GM19328 (cell line): ENCODE data around the gene BMP6.

Source experiments
- ATAC-seq: cut with Tn5 transposase; IDR thresholded peaks from one replicate; pipeline ENCODE4 v1.9.1; 2021; ENCODE audit warnings: mild to moderate bottlenecking, moderate library complexity; ENCODE audit not compliant: unreplicated experiment

Gene BMP6

DNA sequence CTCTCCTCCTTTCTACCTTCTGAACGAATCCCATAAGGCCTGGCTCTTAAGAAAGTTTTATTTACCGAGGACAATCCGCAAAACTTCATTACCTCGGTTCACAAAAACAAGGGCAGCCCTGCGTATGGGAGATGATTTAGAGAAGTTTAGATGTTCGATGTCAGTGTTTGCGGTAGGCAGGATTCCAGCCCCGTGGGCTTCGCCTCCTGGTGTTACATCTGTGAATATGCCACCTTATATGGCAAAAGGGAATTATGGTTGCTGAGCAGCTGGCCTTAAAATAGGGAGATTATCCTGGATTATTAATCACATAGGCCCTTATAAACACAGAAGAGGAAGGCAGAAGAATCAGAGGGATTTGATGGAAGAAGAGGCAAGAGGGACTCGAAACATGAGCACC, 21.1 kb downstream of the BMP6 start:
- no peak for ATAC-seq

DNA sequence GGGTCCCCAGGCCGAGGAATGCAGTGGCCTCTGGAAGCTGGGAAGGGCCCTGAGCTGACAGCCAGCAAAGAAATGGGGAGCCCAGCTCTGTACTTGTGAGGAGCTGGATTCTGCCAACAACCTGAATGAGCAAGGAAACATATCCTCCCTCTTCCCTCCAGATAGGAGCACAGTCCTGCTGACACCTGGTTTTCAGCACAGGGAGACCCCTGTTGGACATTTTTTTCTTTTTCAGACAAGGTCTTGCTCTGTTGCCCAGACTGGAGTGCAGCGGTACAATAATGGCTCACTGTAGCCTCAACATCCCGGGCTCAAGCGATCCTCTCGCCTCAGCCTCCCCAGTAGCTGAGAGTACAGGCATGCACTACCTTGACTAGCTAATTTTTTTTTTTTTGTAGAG, 21.5 kb downstream of the BMP6 start:
- no peak for ATAC-seq

DNA sequence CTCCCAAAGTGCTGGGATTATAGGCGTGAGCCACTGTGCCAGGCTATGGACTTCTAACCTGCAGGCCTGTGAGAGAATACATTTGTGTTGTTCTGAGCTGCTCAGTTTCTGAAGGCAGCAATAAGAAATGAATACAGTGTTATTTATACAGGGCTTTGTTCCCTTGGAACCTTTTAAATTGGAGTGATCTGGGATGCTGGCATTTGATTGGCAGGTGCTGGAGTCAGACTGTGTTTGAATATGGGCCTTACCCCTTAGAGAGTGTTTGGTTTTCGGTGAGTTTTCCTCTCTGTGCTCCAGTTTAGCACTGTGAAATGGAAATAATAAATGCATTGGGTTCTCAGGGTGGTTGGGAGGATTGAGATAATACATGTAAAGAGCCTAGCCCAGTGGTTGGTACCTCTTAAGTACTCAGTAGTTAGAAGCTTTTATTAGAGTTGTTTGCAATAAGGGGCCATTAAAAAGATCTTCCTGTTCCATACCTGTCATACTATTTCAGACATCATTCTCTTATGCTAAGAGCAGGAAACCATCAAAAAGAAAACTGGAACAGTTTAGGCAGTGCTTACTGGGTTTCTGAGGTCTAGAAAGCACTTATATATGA, 22.1 kb downstream of the BMP6 start:
- no peak for ATAC-seq

DNA sequence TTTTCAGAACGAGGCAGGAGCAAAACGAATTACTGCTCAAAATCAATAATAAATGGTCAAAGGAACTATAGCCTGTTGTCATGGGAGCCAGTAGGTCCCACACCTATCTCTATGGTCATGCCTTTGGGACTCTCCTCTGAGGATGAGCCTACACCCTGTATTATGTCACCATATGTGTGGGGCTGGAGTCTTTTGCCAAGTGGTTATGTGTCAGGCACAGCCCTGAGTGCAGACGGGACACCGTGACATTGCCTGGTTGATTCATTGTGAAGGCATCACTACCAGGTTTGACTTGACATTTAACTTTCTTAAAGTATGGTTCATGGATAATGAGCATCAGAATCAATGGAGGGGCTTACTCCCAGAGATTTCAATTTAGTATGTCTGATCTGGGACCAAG, 23.6 kb downstream of the BMP6 start:
- no peak for ATAC-seq

DNA sequence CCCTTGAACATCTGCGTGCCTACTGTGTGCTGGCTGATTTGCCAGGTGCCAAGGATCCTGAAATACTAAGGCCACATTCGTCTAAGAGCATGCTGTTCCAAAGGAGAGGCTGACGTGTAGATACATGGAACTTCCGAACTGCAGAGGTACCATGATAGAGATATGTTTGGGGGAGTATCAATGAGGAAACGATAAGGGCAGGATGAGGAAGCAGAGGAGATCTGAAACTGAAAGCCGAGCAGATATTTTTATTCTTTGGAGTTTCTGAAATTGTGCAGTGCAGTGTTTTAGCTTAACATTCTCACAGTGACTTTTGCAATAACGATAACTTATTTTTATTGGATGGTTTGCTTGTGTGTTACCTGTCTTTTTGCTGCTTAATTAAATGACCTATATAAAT, 24.3 kb downstream of the BMP6 start:
- ATAC-seq: no peak

DNA sequence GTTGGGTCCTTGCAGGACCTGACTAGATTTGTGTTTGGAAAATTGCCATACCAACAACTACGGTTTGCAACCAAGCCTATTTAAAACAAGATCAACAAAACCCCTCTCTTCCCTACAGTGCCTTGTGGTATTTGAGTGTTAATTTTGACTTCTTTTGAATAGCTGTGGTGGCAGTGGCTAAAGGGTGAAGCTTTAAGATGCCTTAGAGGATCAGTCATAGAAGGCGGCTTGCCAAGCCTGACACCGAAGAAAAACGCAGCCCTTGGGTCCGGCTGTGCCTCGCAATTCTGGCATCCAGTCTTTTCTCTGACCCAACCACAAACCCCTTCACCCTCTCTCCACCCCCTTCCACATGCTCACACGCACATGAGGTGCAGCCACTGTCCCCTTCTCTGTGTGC, 32.6 kb downstream of the BMP6 start:
- no peak for ATAC-seq

DNA sequence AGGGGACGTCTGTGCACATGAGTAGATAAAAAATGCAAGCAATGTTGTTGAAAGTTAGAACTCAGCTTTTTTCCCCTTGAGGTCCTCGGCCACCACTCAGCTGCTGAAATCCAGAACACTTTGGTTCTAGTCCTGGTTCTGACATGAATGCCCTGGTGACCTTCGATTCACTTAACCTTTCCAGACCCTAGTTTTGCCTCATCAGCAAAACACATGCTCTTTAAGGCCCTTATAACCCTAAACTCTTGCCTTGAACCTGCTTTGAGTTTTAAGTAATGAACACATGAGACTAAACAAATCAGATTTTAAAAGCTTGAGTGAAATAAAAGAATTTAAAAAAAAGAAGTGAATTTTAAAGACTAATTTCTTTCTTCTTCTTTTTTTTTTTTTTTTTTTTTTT, 33.4 kb downstream of the BMP6 start:
- no peak for ATAC-seq

DNA sequence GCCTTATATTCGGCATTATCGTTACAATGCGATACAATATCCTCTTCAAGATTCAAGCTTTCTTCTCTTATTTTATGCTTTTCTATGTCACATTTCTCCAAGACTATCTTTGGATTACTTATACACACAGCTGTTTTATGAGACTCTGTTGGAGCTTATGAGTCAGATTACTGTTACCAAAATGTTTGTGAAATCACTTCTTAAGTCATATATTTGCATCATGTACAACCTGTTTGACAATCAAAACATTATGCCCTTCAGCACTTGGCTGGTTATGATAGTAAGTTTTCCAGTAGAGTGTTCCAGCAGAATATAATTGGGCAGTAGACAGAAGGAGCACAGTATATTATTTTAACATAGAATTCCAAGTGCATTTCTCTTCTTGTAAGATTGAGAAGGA, 35.2 kb downstream of the BMP6 start:
- ATAC-seq: no peak

DNA sequence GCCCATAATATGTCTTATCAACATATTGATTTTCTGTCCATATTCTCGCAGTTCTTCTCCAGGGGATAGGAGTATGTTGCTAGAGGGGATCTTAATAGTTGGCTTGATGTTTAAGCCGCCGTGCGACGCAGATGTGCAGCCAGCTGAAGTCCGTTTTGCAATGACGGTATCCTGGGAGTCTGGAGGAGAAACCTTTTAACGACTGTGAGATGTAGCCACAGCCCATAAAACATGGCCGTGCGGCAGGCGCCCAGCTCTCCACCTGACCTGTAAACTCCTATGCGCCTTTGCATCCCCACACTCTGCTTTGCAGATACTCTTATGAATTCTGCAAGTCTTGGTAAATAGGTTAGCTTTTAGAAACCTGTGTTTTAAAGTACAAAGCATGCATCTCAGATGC, 36.9 kb downstream of the BMP6 start:
- ATAC-seq: no peak

DNA sequence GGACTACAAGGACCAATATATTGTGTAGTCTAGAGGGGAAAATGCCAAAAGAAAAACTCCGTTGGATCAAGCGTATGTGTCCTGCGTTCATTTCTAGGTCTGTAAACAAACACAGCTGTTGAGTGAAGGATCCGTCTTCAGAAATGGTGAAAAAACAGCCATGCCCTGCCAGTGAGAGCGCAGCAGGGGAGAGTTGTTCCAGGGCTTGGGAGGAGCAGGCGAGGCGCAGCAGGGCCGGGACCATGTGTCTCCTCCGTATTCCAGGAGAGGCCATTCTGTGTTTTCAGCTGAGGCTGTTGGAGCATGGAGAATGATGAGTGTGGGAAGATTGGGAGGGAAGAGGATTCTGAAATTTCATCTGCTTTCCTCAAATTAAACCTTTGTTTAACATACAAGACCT, 38.0 kb downstream of the BMP6 start:
- ATAC-seq: no peak

DNA sequence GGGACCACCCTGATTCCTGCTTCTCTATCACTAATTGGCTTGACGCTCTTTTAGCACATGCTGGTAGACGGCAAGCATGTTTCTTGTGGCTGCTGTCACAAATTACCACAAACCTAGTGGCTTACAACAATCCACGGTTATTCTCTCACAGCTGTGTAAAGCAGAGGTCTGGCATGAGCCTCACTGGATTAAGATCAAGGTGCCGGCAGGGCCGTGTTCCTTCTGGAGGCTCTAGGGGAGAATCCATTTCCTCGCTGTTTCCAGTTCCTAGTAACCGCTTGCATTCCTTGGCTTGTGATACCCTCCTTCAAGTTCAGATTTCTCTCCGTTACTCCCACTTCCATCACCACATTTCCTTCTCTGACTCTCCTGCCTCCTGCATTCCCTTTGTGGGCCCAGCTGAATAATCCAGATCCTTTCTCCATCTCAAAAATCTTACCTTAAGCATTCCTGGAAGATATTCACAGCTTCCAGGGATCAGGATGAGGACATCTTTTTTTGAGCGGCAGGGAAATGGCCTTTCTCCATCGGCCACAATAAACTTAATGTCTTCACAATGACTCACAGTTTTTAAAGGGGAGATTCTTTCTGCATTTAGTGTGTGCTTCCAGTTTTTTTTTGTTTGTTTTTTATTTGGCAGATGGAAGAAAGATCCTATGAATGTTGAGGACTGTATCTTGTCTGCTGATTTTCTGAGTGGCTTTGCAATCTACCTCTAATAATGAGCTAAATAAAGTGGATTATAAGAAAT, 39.9 kb downstream of the BMP6 start:
- no peak for ATAC-seq

DNA sequence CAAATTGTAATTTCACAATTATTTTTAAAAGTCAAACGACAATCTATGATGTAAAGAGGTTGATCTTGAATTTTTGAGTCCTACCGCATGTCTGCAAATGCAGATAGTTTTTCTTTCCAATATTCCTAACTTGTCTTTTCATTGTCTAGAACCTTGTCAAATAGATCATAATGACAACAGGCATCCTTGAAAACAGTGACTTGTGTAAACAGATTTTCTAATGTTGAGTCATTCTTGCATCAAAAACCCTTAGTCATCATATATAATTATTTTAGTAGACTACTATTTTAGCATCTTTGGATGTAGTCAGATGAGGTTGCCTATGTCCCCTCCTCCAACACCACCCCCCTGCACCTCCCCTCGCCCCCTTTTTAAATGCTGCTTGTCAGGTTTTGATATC, 43.8 kb downstream of the BMP6 start:
- no peak for ATAC-seq

DNA sequence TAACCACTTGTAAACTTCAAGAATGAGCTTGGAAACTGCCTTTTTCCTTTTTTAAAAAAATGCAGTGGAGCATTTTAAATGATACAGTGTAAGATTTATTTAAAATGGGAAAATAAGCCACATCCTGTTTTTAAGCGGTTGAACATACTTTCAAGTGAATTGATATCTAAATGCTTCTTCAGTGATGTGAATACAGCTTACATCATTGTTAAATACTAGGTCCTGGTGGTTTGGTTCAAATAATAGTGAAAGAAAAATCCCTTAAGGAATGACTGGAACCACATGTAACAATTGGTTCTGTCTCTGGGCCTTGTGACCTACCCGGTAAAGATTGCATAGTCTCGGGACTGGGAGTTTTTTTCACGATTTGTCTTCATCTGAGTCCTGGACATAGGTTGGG, 44.2 kb downstream of the BMP6 start:
- ATAC-seq: no peak

DNA sequence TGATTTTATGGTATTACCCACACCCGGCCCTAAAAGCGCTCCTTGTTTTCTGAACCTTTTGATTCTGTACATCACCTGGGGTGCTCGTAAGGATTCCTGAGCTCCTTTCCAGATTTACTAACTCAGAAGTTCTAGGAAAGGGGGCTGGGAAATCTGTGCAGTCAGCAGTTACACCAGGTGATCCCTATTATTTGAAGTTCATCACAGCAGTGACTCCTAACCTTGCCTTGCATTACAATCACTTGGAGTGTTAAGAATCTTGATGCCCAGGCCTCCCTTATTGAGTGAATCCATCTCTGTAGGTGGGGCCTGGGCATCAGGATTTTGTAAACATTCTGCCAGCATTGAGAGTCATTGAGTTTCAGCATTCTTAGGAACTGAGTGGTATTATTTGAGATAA, 44.7 kb downstream of the BMP6 start:
- ATAC-seq: no peak

DNA sequence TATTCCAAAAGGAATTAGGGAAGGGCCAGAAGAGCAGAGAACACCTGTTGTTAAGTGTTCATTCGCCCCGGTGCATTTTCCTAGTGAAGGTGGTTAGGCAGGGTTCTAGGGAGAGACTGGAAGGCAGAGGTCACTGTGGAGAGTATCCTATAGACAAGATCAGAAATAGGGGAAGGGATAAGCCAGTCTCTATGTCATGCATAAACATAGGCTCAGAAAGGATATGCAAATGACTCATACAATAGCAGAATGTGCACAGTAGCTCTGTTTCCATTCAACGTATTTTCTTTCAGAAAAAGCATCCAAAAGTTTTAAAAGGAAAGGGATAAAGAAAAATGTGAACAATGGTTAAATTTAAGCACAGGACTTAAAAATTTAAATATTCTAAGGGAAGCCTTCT, 47.4 kb downstream of the BMP6 start:
- no peak for ATAC-seq

DNA sequence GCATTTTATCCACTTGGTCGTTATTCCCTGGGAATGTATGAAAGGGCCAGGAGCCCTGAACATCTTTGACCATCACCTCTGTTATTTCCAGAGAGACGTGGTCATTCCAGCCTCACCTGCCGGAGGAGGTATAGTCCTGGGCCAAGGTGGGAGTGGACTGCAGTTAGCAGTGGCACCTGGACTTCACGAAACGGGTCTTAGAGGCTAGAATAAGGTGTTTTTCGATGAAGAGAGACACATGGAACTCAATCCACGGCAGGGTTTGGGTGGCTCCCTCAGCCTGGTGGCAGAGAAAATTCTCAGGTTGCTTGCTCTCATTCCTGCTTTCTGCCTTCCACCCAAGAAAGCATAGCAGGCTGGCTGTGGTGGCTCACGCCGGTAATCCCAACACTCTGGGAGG, 48.0 kb downstream of the BMP6 start:
- ATAC-seq: no peak

DNA sequence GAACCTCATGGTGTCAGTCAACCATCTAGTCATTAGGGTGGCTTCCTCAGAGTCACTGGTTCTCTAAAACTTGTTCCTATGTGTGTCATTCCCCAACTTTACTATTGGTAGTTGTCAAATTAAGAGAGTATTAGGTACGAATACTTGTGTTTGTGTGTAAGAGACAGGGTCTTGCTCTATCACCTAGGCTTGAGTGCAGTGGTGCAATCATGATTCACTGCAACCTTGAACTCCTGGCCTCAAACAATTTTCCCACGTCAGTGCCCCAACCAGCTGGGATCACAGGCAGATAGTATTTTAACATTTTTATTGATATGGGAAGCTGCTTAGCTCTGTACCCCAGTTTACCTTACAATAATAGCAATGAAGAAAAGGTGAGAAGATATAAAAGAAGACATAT, 50.6 kb downstream of the BMP6 start:
- ATAC-seq: no peak

DNA sequence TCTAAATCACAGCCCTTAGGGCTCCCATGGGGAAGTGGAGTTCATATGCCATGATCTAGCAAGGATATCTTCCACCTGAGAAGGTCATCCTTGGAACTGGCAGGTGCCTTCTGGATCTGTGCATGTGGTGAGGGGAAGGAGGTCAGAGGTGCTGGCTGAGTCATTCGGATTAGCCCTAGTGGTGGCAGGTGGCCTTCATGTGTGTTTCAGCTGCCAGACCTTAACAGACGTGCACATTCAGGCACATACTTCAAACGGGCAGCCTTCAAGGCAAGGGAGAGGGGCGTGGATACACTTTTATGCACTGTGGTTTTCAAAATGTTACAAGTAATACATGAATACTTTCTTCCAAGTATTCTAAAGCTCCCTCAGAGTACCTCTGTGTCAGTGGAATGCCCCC, 51.2 kb downstream of the BMP6 start:
- no peak for ATAC-seq

DNA sequence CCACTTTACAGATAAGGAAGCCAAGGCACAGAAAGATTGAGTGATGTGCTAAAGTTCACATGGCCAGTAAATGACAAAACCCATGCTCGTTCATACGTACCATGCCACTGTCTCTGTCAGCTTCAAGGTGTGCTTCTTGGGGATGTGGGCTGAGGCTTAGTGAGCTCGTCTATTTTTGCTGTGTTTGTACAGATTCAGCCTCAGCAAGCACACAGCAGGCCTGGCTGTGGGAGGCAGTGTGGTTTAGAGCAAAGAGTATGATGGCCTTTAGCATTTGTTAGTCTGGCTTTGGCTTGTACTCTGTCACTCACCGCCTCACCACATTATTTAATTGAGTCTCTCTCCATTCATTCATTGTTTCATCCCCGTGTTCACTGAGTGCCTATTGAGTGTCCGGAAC, 55.3 kb downstream of the BMP6 start:
- ATAC-seq: no peak

DNA sequence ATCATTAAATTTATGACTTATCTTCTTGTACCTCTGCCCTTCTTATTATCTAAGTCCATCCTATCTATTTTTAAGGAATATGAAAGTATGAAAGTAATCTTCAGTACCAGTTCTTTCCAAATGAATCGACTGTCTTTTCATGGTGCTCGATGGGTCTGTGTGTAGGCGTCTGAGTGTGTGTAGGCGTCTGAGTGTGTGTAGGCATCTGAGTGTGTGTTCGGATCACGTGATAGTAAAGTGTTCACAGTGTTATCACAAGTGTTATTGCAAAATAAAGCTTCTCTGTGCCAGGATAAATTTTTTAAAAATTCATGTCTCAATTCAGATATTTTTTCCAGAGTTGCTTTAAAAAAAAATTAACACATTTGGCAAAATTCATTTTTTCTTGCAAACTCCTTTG, 58.3 kb downstream of the BMP6 start:
- ATAC-seq: no peak

DNA sequence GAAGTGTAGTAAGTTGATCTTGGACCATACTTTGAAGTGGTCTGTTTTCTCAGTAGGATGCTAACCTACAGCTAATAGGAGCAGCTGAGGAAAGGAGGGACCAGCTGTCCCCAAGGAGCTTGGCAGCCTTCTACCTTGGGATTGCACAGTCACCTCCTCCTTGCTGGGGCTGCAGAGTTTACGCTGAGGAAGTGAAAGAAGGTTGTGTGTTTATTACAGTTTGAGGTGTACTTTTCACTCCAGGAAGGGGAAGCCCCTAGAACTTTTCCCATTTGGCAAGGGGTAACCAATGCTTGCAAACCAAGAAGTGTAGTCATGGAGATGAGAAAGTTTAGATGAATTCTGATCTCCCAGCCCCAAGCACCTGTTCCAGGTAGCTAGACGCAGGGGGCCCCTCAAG, 58.8 kb downstream of the BMP6 start:
- no peak for ATAC-seq

DNA sequence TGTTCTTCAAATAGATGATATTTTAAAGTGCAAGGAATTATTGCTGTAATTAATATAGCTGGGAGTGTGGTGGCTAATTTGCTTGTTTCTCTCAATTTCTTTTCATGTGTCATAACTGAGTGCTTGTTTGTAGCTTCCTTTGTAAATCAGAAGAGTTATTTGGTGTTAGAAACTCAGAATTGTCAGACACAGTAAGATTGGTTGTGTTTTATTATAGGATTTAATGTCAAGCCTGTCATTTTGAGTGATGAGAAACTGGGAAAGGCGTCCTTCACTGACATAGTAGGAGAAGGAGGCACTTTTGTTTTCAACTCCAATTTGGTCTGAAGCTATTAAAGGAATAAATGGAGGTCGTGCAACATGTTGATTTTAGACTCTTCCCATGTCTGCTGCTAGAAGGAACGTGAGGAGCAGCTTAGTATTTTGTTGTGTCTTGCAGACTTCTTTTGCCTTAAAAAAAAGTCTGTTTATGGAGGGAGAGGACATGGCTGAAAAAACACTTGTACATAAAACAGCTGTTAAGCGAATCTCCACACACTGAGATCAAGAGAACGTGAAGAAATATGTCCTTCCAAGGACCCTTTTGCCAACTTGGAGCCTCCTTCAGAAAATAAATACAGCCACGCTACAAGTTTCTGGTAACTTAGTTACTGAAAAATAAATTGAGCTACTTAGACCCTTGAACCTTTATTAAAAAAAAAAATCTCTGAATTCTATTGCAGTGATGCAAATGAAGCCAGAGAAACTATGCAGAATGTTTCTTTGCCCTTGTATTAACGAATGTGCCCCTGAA, 59.5 kb downstream of the BMP6 start:
- no peak for ATAC-seq
